ENCODE results near the gene TBCA.

Gene TBCA

GRCh38 chr5:77743181-77743580, 33.0 kb downstream of the TBCA start:
- TF ChIP-seq, protein P1, sequence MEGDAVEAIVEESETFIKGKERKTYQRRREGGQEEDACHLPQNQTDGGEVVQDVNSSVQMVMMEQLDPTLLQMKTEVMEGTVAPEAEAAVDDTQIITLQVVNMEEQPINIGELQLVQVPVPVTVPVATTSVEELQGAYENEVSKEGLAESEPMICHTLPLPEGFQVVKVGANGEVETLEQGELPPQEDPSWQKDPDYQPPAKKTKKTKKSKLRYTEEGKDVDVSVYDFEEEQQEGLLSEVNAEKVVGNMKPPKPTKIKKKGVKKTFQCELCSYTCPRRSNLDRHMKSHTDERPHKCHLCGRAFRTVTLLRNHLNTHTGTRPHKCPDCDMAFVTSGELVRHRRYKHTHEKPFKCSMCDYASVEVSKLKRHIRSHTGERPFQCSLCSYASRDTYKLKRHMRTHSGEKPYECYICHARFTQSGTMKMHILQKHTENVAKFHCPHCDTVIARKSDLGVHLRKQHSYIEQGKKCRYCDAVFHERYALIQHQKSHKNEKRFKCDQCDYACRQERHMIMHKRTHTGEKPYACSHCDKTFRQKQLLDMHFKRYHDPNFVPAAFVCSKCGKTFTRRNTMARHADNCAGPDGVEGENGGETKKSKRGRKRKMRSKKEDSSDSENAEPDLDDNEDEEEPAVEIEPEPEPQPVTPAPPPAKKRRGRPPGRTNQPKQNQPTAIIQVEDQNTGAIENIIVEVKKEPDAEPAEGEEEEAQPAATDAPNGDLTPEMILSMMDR (IDR thresholded peaks at IDR 0.05): no peak
- no peak overlapping the region for H3K4me3 ChIP-seq
- DNase-seq (ENCODE audit: low spot score): no peak

DNA sequence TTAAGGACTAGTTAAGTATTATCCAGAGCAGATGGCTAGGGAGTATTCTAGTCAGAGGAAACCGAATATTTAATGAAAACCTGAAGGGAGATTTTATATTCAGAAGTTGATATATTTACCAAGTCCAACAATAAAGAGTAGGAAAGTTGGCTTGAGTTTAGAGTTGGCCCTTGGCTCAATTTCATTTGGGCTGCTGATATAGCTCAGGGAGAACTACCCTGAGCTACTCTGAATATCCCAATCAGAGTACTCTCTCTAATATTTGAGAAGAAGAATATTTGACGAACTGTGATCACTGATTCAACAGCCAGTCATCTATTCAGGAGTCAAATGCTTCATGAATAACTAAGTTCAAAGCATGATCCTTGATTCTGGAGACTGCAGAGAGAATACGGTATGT, 34.5 kb downstream of the TBCA start:
- no peak for DNase-seq (ENCODE audit: low spot score)
- Histone ChIP-seq H3K4me3 (no peak overlapping the region), H3K27ac (no peak overlapping the region)
- TF ChIP-seq, protein P1 (IDR thresholded peaks at IDR 0.05): no peak

More at GRCh38 chr5:77743181-77743580, 33.0 kb downstream of the TBCA start:
- H3K27ac ChIP-seq: no peak overlapping the region

DNA sequence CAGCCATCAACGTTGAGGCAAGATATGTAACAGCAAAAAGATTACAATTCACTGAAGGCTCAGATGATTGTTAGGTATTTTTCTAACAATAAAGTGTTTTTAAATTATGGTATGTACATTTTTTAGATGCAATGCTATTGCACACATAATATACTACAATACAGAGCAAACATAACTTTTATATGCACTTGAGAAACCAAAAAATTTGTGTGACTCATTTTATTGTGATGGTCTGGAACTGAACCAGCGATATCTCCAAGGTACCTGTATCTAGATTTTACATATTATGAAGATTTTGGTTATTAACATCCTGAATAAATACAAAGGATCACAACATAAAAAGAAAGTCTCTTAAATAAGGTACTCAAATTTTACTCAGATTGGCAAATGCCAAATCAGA, 41.3 kb downstream of the TBCA start:
- H3K4me3 ChIP-seq: no peak overlapping the region
- no peak overlapping the region for H3K27ac ChIP-seq
- TF ChIP-seq, protein P1 (IDR thresholded peaks at IDR 0.05): no peak

GRCh38 chr5:77733130-77733529, 43.0 kb downstream of the TBCA start:
- DNase-seq (ENCODE audit: low spot score): no peak
- Histone ChIP-seq H3K4me3 (no peak overlapping the region), H3K27ac (no peak overlapping the region)
- TF ChIP-seq, protein P1 (IDR thresholded peaks at IDR 0.05): no peak

More for the DNA sequence above, 41.3 kb downstream of the TBCA start:
- DNase-seq (ENCODE audit: low spot score): no peak

DNA sequence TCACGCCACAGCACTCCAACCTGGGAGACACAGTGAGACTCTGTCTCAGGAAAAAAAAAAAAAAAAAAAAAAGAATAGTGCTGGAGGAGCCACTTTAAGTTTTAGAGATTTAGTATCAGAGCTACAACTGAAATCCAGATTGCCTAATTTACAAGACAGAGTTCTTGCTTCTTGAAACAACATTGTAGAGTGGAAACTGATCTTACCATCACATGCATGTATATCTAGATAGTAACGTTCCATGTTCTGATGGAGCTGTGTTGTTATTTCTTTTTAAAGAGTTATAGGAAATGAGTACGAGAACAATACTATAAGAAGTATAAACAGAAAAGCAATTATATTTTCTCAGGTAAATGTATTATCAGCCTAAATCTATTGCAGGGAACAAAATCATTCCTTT, 48.9 kb downstream of the TBCA start:
- DNase-seq (ENCODE audit: low spot score): no peak
- no peak overlapping the region for H3K4me3 ChIP-seq
- H3K27ac ChIP-seq: no peak overlapping the region
- TF ChIP-seq, protein P1 (IDR thresholded peaks at IDR 0.05): no peak

- TF ChIP-seq, protein P1 (IDR thresholded peaks at IDR 0.05): no peak
- H3K4me3 ChIP-seq: no peak overlapping the region
- no peak overlapping the region for H3K27ac ChIP-seq
- no peak for DNase-seq (ENCODE audit: low spot score)
Measured at GRCh38 chr5:77725616-77726015, 50.5 kb downstream of the TBCA start.

DNA sequence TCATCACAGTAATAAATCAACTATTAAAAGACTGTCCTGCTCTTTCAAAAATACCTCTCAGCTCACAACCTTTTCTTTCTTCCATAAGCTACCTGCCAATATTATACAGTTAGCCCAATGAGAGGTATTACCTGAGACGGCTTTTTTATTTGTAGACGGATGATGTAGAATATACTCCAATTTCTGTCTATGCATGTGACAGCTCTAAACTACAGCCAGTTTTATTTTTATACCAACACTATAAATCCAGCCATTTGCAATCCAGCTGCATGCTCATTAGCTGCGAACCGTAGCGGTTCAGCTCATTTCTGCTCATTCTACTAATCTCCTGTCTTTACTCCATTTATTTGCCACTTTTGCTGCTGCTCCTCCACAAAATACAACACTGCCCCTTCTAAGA, 51.2 kb downstream of the TBCA start:
- Histone ChIP-seq H3K27ac (no peak overlapping the region), H3K4me3 (no peak overlapping the region)
- TF ChIP-seq, protein P1 (IDR thresholded peaks at IDR 0.05): no peak
- no peak for DNase-seq (ENCODE audit: low spot score)

All from coronary artery (tissue), 2 donors.